HG03095 (cell line): ENCODE results near the gene FMN1.

Experiments
- ATAC-seq: cut with Tn5 transposase; IDR thresholded peaks from one replicate; pipeline ENCODE4 v1.9.1; 2021; ENCODE audit warnings: moderate library complexity; ENCODE audit not compliant: unreplicated experiment

FMN1 gene

DNA sequence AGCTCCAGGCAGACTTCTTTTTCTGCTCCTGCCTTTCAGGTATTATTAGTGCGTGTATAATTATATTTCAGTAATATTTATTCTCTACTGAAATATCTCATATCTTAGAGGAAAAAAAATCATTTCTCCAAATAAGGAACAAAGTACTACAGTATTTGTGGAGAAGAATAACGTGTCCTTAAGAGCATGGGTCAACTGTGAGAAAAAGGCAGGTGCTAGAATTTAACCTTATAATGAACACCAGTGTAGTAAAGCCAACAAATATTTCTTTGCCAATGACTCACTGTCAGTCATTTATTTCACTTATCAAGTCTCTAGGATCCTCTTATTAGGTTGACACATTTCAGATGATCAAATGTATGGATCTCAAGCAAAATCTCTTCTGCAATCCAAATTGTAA is 293.3 kb downstream of the FMN1 start:
- no peak for ATAC-seq

DNA sequence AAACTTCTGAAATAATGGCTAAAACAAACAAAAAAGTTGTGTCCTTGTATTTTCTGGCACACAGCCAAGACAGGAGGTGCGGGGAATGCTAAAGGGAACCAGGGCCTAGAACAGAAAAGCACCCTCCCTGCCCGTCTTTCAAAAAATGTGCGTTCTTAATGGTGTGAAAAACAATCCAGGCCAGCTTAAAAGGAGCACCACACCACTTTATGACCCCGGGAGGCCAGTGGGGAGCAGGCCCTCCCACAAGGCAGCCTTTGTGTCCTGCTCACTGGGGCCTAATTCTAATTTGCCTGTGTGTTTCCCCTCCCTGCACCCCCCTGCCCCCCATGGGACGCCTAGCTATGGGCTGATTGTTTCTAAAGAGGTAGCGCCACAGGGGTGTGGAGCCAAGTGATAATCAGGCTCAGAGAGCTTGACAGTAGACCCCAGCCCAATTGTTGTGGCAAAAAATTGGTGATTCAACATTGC is 295.4 kb downstream of the FMN1 start:
- ATAC-seq, result no peak

DNA sequence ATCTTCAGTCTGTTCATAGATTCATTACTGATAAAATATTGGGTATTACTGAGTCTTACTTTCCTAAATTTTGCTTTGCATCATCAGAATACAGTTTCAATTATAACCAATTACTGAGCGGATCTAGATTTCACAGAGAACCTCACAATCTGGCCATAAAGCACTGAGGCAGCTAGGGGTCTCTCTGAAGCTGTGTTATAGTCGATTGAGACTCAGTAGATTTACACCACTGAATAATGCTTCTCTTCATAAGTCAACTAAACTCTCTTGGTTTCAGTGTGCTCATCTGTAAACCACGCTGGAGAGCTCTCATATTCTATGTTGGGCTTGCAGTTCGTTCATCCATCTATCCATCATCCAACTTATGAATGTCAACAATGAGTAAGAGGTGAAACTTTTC is 296.1 kb downstream of the FMN1 start:
- no peak for ATAC-seq

DNA sequence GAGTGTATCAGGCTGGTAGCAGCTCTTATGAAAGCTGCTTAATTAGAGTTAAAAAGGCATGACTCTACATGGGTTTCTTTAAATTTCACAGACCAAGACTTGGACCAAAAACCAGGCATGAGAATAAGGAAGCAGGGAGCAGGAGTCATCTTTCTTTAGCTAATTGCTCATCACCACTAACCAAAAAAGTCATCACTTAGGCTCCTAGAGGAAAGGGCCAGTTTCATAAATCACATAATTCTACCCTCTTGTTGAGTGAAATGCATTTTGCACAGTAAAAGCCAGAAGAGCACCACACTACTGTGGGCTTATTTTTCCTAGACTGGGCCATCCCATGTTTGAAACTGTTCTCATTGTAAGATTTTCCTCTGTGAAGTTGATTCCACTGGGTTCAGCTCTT is 301.1 kb downstream of the FMN1 start:
- ATAC-seq, result no peak

DNA sequence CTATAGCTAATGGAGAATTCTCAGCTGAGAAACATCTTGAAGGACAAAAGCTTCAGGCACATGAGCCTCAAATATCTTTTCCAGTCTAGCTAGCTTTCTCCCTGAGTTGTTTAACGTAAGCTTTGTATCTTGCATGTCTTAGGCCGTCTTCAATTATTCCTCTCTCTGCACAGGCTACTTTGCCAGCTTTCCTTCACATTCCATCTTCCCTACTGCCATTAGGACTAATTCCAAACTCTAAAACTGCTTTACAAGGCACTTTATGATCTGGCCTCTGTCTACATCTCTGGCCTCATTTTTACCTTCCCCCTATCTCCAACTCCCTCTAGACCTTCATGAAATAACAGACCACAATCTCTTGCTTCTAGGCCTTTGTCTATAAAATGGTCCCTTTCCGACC is 305.3 kb downstream of the FMN1 start:
- no peak for ATAC-seq

DNA sequence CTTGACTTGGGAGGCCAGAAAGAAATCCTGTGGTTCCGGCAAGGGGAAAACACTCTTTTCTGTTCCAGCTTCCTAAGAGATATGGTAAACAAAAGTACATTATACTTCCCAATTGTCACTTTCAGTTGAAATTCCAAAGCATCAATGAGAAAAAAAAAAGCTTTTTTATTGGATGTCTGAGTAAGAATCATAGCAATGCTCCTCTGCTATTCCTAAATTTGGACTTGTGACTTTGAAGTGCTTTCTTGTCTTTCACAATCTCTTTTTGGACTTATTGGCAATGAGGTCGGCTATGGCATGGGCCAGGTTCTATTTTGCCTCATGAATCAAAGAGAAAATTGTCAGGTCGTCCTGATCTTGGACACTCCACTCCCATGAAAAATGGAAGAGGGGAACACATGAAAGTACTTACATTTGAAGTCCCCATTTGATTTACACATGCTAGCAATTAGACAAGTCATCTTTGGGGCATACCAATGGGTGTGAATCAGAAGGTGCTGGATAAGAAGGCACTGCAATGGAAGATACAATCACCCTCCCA is 306.2 kb downstream of the FMN1 start:
- no peak for ATAC-seq

DNA sequence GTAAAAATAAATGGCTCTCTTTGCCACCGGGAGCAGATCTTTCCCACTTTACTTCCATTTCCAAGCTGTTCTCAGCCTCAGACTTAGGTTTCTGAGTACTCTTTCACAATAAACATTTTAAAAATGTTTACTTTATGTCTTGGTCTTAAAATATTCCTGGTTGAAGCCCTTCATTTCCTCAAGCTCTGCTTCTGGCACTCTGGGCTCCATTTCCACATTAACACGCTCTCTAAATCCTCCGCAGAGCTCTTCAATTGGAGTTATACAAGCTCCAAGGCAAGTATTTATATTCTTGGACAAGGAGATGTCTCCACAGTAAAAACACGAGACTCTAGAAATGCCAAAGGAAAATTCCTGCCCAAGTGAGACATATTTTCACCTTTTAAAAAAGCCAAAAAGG is 307.4 kb downstream of the FMN1 start:
- no peak for ATAC-seq

DNA sequence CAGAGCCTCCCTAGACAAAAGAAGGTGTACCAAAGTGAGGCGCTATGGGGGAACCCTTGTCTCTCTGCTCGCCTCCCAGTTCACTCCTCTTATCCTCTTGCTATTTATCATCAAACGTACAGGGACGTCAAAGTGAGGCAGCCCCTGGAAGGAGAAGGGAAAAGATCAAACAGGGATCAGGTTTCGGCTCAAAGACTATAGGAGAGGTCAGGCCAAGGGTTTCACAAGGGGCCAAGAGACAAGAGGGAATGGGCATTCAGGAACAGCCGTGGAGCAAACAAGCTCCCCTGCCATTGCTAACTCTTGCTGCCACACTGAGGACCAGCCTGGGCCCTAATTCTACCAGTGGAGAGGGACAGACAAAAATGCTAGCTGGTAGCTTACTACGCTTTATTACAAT is 308.1 kb downstream of the FMN1 start:
- no peak for ATAC-seq

DNA sequence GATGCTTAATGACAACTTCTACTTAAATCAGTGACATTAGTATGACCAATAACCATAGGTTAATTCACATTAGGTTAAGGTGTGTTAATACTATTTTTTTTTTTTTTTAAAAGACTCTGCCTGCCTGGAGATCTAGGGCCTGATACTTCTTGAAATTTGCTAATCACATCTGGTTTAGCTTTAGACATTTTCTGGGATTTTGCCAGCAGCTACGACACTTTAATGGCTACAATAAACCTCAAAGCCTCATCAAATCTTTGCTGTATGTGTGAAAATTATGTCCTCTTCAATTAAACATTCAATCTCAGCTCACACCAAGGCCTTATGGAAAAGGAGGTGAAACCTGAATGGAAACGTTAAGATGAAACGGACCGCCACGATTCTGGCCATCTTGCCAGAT is 308.8 kb downstream of the FMN1 start:
- ATAC-seq, result no peak

DNA sequence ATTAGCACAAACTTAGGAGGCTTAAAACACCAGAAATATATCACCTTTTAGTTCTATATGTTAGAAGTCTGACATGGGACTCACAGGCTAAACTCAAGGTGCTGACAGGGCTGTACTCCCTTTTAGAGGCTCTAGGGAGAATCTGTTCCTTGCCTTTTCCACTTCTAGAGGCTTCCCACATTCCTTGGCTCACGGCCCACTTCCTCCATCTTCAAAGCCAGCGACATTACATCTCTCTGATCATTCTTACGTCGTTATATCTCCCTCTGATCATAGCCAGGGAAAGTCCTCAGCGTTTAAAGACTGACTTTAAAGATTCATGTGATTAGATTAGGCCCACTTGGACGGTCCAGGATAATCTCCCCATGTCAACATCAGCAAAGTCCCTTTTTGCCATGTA is 310.4 kb downstream of the FMN1 start:
- ATAC-seq, result no peak

DNA sequence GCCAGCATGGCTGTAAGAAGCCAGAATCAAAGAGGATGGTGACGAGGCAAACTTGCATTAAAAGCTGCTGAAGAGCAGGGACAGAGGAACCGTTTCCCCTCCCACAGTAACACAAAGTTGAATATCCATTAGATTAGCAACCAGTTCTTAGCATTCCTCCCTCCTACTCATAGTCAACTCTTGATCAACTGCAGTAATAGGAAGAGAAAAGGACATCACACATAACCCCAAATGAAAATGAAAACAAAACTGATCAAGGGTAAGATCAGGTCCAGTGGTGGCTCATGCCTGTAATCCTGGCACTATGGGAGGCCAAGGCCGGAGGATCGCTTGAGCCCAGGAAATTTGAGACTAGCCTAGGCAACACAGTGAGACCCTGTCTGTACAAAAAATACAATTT is 311.6 kb downstream of the FMN1 start:
- ATAC-seq, result no peak

DNA sequence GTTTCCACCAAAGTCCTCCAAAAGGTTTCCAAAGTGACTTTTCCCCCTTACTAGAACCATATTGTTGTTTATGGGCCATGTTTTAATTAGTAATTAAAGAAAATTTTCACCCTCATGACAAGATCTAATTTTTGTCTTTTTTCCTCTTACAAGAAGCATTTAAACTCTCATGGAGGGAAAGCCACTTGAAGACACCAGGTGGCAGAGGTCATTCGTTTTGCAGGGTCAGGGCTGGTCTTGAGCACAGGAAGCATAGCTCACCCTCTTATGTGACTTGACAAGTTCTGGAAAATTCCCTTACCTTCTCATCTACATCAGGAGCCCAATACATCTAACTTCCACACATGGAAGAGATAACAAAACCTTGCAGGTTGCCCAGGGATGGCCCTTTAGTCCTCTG is 313.0 kb downstream of the FMN1 start:
- ATAC-seq, result no peak

DNA sequence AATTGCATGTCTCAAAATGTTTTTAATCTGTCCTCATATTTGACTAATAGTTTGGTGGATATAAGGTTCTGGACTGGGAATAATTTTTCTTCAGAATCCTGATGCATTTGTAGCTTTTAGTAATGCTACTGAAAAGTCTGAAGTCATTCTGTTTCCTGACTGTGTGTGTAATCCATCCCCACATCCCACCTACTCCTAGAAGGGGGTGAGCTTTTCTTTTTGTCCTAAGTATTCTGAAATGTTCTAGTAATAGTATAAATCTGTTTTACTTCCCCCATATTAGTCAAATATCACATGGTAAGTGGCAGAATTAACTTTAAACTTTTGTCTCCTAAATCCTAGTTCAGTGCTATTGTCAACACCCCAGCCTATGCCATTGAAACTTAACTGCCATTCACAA is 313.9 kb downstream of the FMN1 start:
- ATAC-seq, result no peak

DNA sequence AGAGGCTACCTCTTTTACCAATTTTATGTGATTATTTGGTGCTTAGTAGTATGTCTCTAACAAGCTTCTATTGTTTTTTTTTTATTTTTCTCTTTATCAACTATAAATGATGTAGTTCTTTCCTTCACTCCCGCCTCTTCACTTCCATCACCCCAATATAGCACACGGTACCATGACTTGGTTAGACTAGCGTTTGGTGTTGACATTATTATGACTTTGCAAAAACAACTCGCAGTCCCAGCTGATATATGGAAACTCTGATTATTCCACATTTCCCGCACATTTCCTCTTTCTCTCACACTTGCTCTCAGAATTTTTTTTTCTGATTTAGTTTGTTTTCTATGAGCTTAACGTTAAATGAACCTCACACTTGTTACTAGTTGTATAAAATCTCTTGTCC is 314.5 kb downstream of the FMN1 start:
- no peak for ATAC-seq

DNA sequence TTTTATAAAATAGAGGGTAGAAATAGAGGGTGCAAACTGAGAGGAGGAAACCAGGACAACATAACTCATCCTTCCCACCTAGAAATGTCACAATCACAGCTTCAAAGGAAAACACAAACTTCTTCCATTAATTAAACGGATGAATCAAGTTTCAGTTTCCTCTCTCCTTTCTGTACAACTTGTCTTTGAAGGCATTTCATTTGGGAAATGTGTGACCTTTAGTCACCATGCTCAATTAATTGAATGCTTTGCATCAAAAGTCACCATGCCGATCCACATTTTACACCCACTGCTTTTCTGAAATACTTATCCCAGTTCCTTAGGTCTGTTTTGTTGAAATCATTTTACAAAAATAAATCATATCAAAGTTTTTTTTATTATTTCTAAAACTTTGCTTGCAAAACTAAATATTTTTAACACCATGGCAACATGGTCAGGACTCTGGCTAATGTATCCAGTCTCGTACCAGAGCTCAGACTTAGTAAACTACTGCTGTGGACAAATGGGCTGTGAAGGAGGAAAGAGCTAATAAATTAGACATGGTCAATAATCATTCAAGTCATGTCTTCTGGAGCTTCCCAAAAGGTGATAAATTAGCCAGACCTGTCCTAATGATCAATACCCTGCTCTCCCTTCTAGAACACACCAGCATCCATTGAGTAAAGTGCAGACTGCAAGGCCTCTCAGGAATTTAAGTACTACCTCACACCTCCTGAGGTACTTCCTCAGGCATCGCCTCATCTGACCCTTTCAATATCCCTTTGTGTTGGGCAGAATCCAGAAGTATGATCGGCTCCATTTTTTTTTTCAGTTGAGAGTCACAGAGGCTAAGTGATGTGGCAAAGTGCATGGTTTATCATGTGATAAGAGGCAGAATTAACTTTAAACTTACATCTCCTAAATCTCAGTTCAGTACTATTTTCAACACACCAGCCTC is 315.4 kb downstream of the FMN1 start:
- no peak for ATAC-seq

DNA sequence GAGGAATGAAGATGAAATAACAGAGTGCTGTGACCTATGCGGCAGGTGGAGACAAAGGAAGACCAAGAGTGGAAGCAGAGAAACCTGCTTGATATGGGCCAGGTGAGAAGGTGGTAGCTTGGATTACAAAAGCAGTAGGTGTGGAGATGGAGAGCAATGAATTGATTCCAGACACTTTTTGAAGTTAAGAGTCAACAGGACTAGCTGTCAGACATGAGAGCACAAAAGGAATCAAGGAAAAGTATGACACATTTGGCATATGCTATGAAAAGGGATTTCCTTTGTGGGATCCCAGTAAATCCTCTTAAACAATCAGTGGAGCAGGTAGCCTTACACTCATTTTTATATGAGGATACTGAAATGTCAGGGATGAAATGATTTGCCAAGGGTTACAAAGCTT is 316.2 kb downstream of the FMN1 start:
- no peak for ATAC-seq

DNA sequence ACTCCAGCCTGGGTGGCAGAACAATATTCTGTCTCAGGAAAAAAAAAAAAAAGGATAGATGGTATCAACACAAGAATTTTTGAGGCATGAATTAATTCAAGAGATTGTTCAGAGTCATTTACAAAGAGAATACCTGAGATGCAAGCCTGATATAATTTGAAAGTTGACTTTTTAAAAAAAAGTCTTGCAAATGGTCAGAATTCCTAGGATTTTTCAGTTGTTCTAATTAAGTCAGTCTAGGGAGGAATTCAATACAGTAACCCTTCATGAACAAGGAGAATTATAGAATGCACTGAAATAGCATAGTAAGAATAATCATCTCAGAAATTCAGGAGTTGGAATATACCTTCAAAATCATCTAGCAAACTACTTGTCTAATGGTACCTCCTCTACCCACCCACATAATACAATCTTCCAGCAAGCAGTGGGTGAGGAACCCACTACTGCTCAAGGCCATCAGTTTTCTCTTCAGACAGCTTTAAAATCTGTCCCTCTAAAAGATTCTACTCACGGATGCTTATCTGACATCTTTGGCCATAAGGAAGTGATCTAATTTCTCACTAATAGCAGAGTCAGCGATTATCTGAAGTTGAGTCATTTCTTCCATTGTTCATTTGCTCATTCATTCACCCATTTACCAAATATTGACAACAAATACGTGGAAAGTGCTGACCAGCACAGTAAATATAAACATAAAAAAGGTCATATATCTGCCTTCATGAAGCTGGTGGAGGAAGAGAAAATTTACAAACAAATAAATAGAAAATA is 317.1 kb downstream of the FMN1 start:
- no peak for ATAC-seq

DNA sequence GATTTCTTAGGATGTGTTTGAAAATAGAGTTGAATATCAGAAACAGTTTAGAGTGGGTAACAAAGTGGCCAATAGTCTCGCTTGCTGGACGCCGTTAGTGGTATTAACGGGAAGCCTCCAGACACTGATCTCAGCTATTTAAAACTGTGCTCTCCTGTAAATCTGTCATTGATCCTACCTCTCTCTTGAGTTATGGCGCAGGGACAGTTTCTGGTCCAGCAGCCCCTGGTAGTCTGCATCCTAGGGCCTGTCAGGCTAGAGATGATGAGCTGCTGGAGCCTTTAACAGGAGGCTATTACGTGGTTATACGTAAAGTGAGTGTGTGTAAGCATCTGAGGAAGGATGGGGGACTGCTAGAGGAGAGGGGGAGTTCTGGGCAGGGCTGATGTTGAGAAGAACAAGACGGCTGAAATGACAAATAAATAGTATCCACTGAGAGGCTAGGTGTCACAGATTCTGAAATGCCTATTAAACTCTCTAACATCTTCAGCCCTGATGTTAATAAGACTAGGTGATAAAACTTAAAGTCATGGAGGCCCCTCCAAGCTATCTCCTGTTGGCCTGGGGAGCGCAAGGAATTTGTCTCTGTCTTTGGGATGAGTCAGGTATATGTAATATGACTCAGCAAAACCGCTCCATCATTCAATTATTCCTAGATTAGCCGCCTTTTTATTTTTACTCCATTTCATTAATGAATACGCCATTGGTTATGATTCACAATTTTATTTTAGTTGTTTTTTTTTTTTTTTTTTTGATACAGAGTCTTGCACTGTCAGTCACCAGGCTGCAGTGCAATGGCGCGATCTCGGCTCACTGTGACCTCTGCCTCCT is 321.0 kb downstream of the FMN1 start:
- ATAC-seq, result no peak

DNA sequence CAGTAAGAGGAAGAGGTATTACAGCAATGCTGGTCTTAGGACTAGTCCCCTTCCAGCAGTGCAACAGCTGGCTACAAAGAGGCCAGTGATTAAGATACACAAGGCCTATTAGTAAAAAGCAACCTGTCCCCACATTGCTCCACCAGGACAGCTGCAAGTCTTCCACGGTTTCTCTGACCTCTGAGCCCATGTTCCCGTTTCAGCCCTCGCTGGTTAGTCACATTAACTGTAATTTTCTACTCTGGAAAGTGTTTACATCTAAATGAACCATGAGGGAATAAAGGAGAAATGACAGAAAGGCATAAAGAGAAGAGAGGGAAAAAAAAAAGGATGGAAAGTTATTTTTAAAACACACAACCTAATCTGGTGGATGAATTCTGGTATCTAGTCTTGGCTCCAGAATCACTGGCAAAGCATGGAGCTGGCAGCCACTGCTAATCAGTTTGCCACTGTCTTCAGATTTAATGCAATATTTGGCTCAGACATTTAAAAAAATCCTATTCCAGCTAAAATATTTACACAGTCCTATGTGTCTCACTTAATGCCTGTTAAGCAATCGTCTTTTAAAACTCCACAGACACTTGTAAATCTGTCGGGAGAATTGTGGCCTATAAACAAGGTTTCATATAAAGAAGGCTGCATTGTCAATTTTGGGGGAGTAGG is 321.8 kb downstream of the FMN1 start:
- ATAC-seq, result no peak

DNA sequence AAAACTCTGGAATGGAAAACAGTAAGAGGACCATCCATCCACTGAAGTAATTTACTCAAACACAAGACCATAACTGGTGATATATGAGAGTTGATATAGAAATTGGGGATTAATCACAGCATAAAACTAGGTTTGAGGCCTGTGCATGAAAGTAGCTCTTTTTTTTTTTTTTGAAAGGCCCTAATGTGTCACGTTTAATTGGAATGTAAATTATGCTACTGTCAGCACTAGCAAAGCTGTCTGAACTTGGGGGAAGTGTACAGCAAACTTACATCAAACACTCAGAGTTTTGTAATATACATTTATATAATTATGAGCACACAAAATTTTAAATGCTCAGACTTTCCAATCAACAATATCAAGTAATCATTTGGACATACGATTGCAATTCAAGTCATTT is 322.6 kb downstream of the FMN1 start:
- ATAC-seq, result no peak
